NCI-H226 (cell line): Measurements from ENCODE around the gene P2RY6.

ENCODE experiments used
- DNase-seq: peaks from one replicate; pipeline ENCODE4 v3.0.0-alpha.2; 2015

The P2RY6 gene

DNA sequence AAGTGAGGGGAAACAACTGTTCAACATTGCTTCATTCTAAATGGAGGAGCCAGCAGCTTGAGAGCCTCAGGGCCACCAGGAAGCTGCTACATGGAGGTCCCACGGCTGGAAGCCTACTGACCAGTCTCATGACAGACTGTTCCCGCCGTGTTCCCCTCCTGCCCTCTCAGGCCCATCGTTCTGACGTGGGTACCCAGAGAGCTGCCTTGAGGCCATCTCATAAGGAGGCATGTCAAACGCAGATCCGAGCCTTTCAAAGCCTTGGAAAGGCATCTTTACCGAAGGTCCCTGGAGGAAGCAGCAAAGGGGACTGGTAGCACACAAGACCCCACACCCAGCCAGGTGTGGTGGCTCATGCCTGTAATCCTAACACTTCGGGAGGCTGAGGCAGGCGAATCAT lies 27.6 kb downstream of the P2RY6 start:
- DNase-seq = no peak

DNA sequence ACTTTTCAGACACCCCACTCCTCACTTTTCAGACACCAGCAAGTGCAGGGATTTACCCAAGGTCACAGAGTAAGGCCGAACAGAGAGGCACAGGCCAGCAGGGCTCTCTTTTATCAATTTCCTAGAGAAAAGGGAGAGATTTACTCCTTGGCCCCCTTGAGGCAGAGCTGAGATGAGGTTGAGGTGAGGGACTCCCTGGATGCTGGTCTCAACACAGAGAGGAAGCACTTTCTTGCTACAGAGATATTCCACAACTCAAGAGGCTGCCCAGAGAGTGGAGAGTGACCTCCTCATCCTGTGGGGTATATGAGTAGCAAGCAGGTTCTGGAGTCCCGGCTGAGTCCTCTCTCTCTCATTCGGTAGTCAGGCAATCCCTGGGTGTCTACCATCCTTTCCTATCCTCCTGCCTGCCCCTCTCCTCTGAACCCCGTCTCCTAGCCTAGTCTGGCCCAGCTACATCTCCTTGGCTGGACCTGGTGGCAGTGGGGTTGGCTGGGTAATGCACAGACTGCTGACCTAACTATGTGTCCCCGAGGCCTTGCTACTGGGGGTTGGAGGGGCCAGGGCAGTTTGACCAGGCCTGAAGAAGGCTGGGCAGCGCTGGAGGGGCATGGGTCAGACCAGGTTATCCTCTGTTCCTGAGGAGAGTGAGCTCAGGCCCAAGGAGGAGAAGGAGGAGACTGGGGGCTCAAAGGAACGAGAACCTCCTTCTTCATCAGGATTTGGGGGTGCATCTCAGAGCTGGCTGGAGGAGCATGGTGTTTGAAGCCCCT lies 34.1 kb downstream of the P2RY6 start:
- no peak for DNase-seq

DNA sequence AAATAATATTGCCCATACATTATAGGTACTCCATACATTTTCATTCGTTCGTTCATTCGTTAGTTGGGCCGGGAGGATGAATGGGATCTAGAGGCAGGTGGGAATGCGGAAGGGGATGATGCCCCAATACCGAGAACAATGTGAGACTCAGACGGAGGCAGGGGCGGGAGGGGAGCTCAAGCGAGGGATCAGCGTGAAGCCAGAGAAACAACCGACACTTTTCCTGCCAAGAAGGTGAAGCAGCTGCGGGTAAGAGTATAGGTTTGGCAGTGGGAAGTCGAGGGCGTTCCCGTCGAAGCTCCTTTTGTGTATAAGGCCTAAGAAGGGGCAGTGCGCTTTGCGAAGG lies 34.8 kb downstream of the P2RY6 start:
- DNase-seq = no peak

DNA sequence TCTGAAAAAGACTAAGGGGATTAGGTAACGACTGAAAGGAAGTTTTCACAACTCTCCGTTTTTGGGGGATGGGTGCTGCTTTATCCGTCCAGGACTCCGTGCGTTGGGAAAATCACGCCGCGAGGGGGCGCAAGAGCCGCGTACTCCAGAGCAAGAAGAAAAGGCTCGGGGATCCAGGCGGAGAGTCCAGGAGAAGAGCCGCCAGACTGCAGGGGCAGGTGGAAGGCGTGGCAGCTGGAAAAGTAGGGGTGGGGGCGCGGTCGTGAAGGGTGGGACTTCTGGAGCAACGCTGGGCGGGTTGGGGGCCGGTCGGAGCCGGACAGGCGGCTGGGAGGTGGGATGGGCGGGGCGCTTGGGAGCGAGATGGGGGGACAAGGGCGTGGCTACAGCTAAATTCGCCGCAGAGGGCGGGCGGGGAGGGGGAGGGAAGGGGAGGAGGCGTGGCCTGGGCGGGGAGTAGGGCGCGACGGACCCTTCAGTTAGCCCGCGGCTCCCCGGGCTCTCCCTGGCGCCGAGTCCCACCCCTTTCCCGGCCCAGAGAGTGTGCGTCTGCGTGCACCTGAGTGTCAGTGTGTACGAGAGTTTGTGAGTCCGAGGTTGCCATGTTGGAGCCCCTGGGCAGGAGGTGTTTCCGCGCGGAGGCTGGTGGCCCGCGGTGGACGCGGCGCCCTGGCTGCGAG lies 35.3 kb downstream of the P2RY6 start:
- DNase-seq = peak; percentile 95

DNA sequence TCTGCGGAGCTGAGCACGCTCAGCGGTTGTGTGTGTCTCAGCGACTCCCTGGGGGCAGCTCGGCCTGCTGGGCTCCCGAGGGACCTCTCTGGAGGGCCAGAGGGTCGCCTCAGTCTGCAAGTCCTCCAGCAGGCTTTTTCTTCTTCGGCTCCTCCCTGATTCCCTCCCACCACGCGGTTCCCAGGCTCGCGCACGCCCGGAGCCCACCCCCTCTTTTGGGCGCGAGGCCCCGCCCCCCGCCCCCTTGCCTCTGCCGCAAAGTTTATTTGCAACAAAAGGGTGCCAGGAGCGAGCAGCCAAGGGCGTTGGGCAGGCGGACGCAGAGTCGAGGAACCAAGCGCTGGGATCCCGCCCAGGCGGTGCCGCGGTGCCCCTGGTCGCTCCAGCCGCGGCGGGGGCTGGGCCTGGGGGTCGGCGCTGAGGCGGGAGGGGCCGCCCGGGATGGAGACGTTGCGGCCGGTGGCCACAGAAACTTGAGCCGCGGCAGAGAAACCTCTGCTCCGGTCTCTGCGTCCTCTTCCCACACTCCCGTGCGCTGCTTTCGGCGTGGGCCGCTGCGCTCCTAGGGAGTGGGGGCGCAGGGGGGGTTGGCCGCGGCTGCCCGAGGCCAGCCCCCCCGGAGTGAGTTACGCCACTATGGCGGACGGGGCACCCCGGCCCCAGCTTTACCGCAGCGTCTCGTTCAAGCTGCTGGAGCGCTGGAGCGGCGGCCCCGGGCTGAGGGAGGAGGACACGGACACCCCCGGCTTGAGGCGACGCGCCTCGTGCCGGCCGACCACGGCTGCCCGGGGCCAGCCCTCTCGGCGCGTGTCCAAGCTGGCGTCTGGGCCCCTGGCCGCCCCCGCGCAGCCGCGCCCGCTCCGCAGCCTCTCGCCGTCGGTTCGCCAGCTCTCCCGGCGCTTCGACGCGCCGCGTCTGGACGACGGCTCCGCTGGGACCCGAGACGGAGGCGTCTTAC lies 36.1 kb downstream of the P2RY6 start, which contains the start of gene ARHGEF17:
Gene ARHGEF17, plus strand, starts transcription at position 274 of the 958 bp plus-strand sequence. Its CDS starts 363 bp downstream, at position 637.
- DNase-seq = peak; percentile 70

DNA sequence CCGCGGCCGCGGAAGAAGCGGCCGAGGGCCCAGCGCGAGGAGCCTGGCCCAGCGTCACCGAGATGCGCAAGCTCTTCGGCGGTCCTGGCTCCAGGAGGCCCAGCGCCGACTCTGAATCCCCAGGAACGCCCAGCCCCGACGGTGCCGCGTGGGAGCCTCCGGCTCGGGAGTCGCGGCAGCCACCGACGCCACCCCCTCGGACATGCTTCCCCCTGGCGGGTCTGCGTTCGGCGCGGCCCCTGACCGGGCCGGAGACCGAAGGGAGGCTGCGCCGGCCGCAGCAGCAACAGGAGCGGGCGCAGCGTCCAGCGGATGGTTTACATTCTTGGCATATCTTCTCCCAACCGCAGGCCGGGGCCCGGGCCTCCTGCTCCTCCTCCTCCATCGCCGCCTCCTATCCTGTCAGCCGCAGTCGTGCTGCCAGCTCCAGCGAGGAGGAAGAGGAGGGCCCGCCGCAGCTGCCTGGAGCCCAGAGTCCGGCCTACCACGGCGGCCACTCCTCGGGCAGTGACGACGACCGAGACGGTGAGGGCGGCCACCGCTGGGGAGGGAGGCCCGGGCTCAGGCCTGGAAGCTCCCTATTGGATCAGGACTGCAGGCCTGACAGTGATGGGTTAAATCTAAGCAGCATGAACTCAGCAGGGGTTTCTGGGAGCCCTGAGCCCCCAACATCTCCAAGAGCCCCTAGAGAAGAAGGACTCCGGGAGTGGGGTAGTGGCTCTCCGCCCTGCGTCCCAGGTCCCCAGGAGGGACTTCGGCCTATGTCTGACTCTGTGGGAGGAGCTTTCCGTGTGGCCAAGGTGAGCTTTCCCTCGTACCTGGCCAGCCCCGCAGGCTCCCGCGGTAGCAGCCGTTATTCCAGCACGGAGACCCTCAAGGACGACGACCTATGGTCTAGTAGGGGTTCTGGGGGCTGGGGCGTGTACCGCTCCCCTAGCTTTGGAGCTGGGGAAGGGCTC lies 37.1 kb downstream of the P2RY6 start:
- DNase-seq = peak; percentile 97

DNA sequence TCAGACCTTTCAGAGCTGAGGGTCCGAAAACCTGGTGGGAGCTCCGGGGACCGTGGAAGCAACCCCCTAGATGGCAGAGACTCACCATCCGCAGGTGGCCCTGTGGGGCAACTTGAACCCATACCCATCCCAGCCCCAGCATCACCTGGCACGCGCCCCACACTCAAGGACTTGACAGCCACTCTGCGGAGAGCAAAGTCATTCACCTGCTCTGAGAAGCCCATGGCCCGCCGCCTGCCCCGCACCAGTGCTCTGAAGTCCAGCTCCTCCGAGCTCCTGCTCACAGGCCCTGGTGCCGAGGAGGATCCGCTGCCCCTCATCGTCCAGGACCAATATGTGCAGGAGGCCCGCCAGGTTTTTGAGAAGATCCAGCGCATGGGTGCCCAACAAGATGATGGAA lies 37.9 kb downstream of the P2RY6 start:
- DNase-seq = no peak

DNA sequence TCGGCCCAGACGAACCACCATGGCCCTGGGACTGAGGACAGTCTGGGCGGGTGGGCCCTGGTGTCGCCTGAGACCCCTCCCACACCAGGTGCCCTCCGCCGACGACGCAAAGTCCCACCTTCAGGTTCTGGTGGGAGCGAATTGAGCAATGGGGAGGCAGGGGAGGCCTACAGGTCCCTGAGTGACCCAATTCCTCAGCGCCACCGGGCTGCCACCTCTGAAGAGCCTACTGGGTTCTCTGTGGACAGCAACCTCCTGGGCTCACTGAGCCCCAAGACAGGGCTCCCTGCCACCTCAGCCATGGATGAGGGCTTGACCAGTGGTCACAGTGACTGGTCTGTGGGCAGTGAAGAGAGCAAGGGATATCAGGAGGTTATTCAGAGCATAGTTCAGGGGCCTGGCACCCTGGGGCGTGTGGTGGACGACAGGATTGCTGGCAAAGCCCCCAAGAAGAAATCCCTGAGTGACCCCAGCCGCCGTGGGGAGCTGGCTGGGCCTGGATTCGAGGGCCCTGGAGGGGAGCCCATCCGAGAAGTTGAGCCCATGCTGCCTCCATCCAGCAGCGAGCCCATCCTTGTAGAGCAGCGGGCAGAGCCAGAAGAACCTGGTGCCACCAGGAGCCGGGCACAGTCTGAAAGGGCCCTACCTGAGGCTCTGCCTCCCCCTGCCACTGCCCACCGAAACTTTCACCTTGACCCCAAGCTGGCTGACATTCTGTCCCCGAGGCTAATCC lies 38.7 kb downstream of the P2RY6 start:
- no peak for DNase-seq

DNA sequence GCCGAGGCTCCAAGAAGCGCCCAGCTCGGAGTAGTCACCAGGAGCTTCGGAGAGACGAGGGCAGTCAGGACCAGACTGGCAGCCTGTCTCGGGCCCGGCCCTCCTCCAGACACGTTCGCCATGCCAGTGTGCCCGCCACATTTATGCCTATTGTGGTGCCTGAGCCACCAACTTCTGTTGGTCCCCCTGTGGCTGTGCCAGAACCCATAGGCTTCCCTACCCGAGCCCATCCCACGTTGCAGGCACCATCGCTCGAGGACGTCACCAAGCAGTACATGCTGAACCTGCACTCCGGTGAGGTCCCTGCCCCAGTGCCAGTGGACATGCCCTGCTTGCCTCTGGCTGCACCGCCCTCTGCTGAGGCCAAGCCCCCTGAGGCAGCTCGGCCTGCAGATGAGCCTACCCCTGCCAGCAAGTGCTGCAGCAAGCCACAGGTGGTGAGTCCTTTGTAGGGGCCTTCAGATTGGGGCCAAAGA lies 39.3 kb downstream of the P2RY6 start:
- no peak for DNase-seq

DNA sequence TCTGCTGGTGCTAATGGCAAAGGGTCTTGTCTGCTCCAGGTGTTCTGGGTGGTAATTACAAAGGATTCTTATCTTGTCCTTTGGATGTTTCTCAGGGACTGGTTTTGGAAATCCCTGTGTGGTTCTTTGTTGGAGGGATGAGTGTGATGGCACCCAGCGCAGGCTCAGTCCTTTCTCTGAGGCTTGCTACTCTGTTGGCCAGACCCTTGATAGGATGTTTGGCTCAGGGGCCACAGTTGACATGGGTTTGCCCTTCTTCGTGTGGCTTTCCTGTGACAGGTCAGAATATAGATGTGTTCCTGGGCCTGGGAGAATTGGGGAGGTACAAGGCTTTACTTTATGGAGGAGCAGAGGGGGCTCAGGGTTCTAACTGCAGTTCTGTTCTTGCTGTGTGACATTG lies 39.9 kb downstream of the P2RY6 start:
- DNase-seq = no peak

DNA sequence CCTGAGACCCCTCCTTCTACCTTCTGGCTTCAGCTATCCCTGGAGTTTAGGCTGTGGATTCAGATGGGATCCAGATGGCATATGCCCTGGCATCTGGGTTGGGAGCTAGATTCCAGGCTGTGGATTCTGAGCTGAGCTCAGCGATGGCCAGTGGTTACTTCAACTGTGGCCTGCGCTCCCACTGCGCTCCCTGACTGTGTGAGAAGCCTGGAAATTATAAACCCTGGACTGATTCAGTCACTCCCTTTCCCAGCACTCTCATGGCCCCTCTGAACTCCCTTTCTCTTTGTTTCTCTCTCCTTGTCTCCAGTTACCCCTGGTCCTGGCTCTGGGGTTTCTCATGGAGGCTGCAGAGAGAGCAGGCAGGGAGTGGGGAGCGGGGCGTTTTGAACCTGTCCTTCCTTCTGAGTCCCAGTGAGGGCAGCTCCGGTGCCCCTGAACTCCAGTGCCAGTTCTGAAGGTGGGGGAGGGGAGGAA lies 40.8 kb downstream of the P2RY6 start:
- DNase-seq = no peak

DNA sequence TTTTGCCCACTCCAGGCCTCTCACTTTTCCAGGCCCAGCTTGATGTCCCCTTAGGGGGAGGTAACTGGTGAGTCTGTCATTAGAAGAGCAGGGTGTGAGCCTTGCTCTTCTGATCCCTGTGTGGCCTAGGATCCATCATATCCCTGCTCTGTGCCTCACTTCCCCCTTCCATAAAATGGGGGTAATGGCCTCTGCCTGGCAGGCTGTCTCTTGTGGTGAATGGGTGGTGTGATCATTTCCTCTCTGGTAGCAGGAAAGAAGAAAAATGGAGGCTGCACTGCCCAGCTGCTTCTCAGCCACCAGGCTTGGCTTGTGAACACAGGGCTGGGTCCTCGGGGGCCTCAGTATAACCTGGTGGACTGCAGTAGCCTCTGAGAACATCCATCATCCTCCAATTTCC lies 41.5 kb downstream of the P2RY6 start:
- no peak for DNase-seq

DNA sequence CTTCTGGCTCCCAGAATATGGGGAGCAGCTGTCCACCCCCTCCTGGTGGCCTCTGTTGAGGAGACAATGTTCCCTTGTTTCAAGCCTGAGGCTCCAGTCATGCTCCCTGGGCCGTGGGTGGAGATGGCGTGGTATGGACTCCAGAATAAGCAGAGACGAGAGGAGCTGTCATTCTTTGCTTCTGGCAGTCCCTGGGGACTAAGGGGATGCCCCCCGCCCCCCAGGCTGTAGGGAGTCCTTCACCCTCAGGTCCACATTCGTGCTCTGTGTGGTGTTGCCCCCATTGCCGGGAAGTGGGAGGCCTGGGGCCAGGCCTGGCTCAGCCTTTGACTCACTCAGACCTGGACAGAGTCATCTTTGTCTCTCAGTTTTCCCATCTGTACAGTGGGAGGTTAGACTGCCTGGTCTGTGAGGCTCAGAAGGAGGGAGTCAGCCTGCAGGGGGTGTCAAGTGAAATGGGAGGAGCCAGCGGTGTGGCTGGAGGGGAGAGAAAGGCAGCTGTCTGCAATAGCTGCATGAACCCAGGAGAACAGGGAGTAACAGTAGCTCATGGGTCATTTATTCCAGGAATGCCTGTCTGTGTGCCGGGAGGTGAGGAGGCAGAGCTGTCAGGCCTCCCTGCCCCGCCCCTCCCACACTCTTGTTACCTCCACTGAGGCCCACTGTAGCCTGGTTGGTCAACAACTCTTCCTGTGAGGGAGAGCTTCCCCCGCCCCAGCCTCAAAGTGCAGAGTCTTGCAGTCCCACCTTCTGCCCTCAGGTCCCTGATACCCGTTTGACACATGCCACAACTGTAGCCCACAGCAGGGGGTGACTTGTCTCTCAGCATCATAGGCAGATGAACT lies 42.2 kb downstream of the P2RY6 start:
- peak; percentile 99 for DNase-seq

DNA sequence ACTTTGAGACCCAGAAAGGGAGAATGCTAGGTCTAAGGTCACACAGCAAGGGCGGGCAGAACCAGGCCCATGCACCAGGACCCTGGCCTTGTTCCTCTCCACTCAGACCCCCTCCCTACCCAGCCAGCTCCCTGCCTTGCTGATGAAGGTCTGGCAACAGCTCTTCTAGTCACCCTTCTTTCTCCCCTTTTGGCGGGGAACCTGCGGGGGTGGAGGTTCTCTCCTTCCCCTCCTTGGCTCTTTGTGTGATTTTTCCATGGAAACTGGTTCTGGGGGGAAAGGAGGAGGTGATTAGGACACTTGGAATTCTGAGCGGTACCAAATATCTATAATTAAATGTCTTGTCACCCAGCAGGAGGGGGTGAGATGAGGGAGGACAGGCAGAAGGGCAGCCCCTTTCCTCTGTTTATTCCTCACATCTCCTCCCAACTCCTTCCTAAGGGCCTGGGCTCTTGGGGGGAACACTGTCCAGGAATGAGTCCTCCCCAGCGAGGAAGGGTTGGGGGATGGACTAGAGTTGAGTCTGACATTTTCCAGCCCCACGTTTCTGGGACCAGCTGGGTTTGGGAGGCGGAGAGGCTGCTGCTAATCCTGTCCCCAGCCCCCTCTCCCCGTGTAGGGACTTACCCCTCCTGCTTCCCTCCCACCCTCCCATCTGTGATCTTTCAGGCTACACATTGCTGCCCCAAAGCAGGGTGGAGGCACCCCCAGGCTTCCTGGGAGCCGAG lies 43.3 kb downstream of the P2RY6 start:
- DNase-seq = no peak

DNA sequence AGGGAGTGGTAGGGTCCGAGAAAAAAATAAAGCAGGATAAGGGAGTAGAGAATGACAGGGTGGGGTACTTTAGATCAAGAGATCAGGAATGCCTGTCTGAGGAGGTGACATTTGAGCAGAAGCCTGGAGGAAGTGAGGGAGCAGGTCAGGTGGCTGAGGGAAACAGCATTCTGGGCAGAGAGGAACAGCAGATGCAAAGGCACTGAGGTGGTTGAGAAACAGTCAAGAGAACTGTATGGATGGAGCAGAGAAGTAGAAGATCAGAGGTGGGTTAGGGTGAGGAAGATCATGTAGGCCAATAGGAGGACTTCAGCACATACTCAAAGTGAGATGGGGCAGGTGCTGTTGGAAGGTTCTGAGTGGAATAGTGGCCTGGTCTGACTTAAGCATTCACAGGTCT lies 44.3 kb downstream of the P2RY6 start:
- no peak for DNase-seq

DNA sequence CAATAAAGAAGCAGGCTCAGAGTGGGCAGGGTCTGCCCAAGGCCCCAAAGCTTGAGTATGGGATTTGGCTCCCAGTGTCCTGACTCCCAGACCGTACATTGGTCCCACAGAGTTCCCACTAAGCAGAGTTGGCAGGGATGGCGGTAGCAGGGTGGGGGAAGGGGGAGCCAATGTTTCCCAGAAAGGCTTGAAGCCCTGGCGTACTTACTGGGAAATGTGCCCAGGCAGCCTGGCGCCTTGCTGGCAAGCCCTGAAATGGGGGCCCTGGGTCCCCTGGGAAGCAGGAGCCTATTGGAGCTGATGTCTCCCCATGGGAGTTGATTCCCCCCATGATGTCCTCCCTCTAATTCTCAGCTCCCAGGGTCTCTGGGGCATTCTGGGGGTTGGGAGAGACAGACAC lies 45.2 kb downstream of the P2RY6 start:
- no peak for DNase-seq

DNA sequence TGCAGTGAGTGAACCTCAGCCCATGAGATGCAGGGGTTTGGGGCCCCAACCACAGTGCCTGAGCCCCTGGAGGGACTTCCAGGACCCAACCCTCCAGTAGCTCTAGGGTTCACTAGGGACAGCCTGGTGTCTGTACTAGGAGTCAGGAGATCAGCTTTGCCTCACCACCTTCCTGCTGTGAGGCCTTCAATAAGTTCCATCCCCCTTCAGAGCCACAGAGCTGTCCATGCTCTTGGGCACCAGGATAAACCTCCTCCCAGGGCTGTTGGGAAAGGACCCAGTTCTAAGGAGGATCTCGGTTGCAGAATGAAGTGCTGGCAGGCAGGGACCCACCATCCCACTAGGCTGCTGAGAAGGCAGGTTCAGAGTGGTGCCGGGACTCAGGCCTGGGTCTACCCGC lies 45.7 kb downstream of the P2RY6 start:
- DNase-seq = no peak

DNA sequence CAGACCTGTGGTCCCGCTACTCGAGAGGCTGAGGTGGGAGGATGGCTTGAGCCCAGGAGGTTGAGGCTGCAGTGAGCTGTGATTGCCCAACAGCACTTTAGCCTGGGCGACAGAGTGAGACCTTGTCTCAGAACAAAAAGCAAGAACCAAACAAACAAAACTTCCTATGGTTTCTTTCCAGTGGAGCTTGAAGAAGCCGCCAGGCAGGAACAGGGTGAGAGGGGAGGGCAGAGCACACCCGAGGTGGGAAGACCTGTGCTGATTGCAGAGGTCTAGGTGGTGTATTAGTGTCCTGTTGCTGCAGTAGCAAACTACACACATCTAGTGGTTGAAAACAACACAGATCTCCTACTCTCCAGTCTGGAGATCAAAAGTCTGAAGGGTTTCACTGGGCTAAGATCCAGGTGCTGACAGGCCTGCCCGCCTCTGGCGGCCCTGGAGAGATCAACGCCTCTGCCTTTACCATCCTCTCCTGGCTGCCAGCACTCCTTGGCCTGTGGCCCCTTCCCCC lies 46.4 kb downstream of the P2RY6 start:
- no peak for DNase-seq
